HepG2 (cell line): ENCODE results near the gene ANKRD12. TPM values are rescaled to one million over a fixed set of nuclear protein-coding genes. Genes with fewer than 3 reads are reported as not detected.

Experiments used
- ATF3 ChIP-seq: sonication (generic); formaldehyde crosslinking; IDR thresholded peaks from 2 replicates; pipeline ENCODE4 v1.4.0; 2020; ENCODE audit warnings: missing genetic modification reagents
- E2F2 ChIP-seq: sonication (generic); formaldehyde crosslinking; IDR thresholded peaks from 2 replicates; pipeline ENCODE4 v1.4.0; 2020; ENCODE audit warnings: missing genetic modification reagents, borderline replicate concordance
- JUND ChIP-seq: sonication (generic); formaldehyde crosslinking; IDR thresholded peaks from 2 replicates; pipeline ENCODE4 v1.8.0; 2022; ENCODE audit warnings: mild to moderate bottlenecking, missing genetic modification reagents
- KLF13 ChIP-seq: sonication (generic); formaldehyde crosslinking; IDR thresholded peaks from 2 replicates; pipeline ENCODE4 v1.4.0; 2020; ENCODE audit warnings: mild to moderate bottlenecking, missing genetic modification reagents
- MYC ChIP-seq: sonication (generic); formaldehyde crosslinking; IDR thresholded peaks from 2 replicates; pipeline ENCODE4 v1.9.0; 2021; ENCODE audit warnings: missing genetic modification reagents, borderline replicate concordance
- PAF1 ChIP-seq: IDR thresholded peaks from 2 replicates; pipeline ENCODE4 v1.6.1; 2016; ENCODE audit warnings: missing genetic modification reagents, missing compliant biosample characterization
- SP5 ChIP-seq: IDR thresholded peaks from 2 replicates; pipeline ENCODE4 v1.6.1; 2016; ENCODE audit warnings: low read depth, borderline replicate concordance
- TP53 ChIP-seq: sonication (generic); formaldehyde crosslinking; conservative IDR thresholded peaks from 2 replicates; pipeline ENCODE4 v1.4.0; 2020; ENCODE audit warnings: missing genetic modification reagents
- ZNF20 ChIP-seq: sonication (generic); formaldehyde crosslinking; IDR thresholded peaks from 2 replicates; pipeline ENCODE4 v1.4.0; 2020; ENCODE audit warnings: mild to moderate bottlenecking, moderate library complexity, missing genetic modification reagents
- ZNF343 ChIP-seq: sonication (generic); formaldehyde crosslinking; IDR thresholded peaks from 2 replicates; pipeline ENCODE4 v1.4.0; 2020; ENCODE audit warnings: mild to moderate bottlenecking, missing genetic modification reagents
- ZNF432 ChIP-seq: sonication (generic); formaldehyde crosslinking; IDR thresholded peaks from 2 replicates; pipeline ENCODE4 v1.5.0; 2020; ENCODE audit warnings: missing genetic modification reagents, mild to moderate bottlenecking, borderline replicate concordance
- ZNF446 ChIP-seq: sonication (generic); formaldehyde crosslinking; IDR thresholded peaks from 2 replicates; pipeline ENCODE4 v1.5.0; 2020; ENCODE audit warnings: mild to moderate bottlenecking, missing genetic modification reagents
- ZNF503 ChIP-seq: sonication (generic); formaldehyde crosslinking; IDR thresholded peaks from 2 replicates; pipeline ENCODE4 v1.4.0; 2020; ENCODE audit warnings: missing genetic modification reagents
- ZNF724P ChIP-seq: sonication (generic); formaldehyde crosslinking; IDR thresholded peaks from 2 replicates; pipeline ENCODE4 v1.8.0; 2022; ENCODE audit warnings: missing genetic modification reagents, borderline replicate concordance
- ZNF773 ChIP-seq: sonication (generic); formaldehyde crosslinking; IDR thresholded peaks from 2 replicates; pipeline ENCODE4 v1.4.0; 2020; ENCODE audit warnings: missing genetic modification reagents, borderline replicate concordance
- ZNF792 ChIP-seq: IDR thresholded peaks from 2 replicates; pipeline ENCODE4 v1.6.1; 2016
- ZNF839 ChIP-seq: sonication (generic); formaldehyde crosslinking; IDR thresholded peaks from 2 replicates; pipeline ENCODE4 v1.4.0; 2020; ENCODE audit warnings: missing genetic modification reagents, mild to moderate bottlenecking, borderline replicate concordance
- polyA plus RNA-seq, 8 experiments: library from polyadenylated mRNA; depleted of rRNA in 3 of 8; stranded (reverse) in 7 of 8; unstranded in 1 of 8; fragments of >200 nt; fragmentation: Illumina TruSeq in 4 of 8; extraction: Trizol in 4 of 8; gene quantifications; 2 replicates each; pipeline versions ENCODE4 v1.2.1 to v1.2.3, GENCODE V29; 2011 to 2016; ENCODE audit warnings: low read depth in 4 of 8, missing spikeins in 1 of 8, mixed read lengths in 1 of 8; ENCODE audit not compliant: insufficient read depth in 1 of 8
- total RNA-seq, 5 experiments: library from RNA; depleted of rRNA; stranded (reverse); fragments of >200 nt; fragmentation: Illumina TruSeq; extraction: Trizol; gene quantifications; 2 replicates each; pipeline ENCODE4 v1.2.3, GENCODE V29; 2016; ENCODE audit warnings: low read depth in 1 of 5
- TF ChIP-seq, protein P1 (sequence below): sonication (generic); formaldehyde crosslinking; IDR thresholded peaks from 2 replicates; pipeline ENCODE4 v1.4.0; 2020; ENCODE audit warnings: mild to moderate bottlenecking, missing genetic modification reagents
- TF ChIP-seq, protein P2 (sequence below): sonication (generic); formaldehyde crosslinking; IDR thresholded peaks from 2 replicates; pipeline ENCODE4 v1.4.0; 2020; ENCODE audit warnings: missing genetic modification reagents, borderline replicate concordance

Gene ANKRD12
- total and polyA plus RNA-seq, 2 of the 13 experiments (the other 11 are each of a cell fraction or from before 2014, with no cell fraction given) = 6.0 to 23.2 TPM

DNA sequence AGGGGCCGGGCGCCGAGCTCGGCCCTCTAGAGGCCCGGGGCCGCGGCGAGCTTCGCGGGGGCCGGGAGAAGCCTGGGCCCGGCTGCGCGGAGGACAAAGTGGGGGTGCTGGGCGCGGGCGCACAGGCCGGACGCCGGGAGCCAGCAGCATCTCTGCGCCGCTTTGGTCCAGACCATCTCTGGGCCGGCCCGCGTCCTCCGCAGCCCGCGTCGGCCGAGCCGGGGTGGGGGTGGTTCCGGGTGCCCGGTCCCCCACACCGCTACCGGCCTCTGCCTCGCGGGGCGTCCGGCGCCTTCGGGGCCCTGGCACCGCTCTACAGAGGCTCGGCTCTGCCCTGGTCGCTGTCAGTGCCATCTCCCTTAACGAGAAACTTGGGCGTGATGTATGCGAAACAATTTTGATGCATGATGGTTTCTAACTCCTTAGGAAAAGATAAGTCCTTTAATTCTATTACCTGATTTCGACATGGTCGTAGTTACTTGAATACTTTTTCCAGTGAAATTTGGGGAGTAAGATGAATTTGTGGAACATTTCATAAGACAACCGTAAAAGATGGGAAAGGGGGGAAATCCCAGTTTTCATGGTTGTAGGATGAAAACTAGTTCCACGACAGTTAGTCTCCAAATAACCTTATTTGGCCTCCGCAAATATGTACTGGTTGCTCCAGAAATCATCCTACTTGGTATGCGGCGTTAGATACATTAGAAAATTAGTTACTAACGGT lies 198.6 kb downstream of the ANKRD12 start (continued):
- TF ChIP-seq, protein P1, sequence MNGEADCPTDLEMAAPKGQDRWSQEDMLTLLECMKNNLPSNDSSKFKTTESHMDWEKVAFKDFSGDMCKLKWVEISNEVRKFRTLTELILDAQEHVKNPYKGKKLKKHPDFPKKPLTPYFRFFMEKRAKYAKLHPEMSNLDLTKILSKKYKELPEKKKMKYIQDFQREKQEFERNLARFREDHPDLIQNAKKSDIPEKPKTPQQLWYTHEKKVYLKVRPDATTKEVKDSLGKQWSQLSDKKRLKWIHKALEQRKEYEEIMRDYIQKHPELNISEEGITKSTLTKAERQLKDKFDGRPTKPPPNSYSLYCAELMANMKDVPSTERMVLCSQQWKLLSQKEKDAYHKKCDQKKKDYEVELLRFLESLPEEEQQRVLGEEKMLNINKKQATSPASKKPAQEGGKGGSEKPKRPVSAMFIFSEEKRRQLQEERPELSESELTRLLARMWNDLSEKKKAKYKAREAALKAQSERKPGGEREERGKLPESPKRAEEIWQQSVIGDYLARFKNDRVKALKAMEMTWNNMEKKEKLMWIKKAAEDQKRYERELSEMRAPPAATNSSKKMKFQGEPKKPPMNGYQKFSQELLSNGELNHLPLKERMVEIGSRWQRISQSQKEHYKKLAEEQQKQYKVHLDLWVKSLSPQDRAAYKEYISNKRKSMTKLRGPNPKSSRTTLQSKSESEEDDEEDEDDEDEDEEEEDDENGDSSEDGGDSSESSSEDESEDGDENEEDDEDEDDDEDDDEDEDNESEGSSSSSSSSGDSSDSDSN = peak; percentile 94; the same call in 1 of the 2 replicates
- TF ChIP-seq ZNF432 (CRISPR knock-in tag) = no peak
- no peak for TF ChIP-seq KLF13 (CRISPR knock-in tag)
- no peak for TF ChIP-seq ATF3 (CRISPR knock-in tag)
- TF ChIP-seq ZNF20 (CRISPR knock-in tag) = no peak
- TF ChIP-seq JUND = no peak
- TF ChIP-seq ZNF446 (CRISPR knock-in tag) = no peak
- no peak for TF ChIP-seq ZNF839 (CRISPR knock-in tag)
- TF ChIP-seq ZNF343 (CRISPR knock-in tag) = no peak
- no peak for TF ChIP-seq TP53 (CRISPR knock-in tag)
- no peak for TF ChIP-seq ZNF792 (CRISPR knock-in tag)
- TF ChIP-seq PAF1 = no peak
- no peak for TF ChIP-seq SP5
- TF ChIP-seq, protein P2, sequence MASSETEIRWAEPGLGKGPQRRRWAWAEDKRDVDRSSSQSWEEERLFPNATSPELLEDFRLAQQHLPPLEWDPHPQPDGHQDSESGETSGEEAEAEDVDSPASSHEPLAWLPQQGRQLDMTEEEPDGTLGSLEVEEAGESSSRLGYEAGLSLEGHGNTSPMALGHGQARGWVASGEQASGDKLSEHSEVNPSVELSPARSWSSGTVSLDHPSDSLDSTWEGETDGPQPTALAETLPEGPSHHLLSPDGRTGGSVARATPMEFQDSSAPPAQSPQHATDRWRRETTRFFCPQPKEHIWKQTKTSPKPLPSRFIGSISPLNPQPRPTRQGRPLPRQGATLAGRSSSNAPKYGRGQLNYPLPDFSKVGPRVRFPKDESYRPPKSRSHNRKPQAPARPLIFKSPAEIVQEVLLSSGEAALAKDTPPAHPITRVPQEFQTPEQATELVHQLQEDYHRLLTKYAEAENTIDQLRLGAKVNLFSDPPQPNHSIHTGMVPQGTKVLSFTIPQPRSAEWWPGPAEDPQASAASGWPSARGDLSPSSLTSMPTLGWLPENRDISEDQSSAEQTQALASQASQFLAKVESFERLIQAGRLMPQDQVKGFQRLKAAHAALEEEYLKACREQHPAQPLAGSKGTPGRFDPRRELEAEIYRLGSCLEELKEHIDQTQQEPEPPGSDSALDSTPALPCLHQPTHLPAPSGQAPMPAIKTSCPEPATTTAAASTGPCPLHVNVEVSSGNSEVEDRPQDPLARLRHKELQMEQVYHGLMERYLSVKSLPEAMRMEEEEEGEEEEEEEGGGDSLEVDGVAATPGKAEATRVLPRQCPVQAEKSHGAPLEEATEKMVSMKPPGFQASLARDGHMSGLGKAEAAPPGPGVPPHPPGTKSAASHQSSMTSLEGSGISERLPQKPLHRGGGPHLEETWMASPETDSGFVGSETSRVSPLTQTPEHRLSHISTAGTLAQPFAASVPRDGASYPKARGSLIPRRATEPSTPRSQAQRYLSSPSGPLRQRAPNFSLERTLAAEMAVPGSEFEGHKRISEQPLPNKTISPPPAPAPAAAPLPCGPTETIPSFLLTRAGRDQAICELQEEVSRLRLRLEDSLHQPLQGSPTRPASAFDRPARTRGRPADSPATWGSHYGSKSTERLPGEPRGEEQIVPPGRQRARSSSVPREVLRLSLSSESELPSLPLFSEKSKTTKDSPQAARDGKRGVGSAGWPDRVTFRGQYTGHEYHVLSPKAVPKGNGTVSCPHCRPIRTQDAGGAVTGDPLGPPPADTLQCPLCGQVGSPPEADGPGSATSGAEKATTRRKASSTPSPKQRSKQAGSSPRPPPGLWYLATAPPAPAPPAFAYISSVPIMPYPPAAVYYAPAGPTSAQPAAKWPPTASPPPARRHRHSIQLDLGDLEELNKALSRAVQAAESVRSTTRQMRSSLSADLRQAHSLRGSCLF (CRISPR knock-in tag) = no peak
- no peak for TF ChIP-seq ZNF503 (CRISPR knock-in tag)
- TF ChIP-seq E2F2 (CRISPR knock-in tag) = 0 out of 2 replicates have a peak, but pooled peaks have one; percentile 61
- no peak; the same call in 1 of the 2 replicates for TF ChIP-seq ZNF773 (CRISPR knock-in tag)
- peak; percentile 30; the same call in 1 of the 2 replicates for TF ChIP-seq MYC (CRISPR knock-in tag)
- TF ChIP-seq ZNF724P (CRISPR knock-in tag) = no peak
